Skin epidermis (tissue), 12 donors: ENCODE data around the gene REST.
"Not testable (repeated sequence)": the region's sequence is repeated elsewhere in the genome, so short reads cannot be mapped to it uniquely, and the experiment has no call there.

Source experiments
- H3K27ac ChIP-seq, 21 experiments: fragments of 200-600 bp; sonication (generic) in 11 of 21; one replicate each; pipeline ENCODE4 v1.5.0; 2020; ENCODE audit warnings: mild to moderate bottlenecking in 3 of 21, inconsistent platforms in 2 of 21, moderate library complexity in 2 of 21
- H3K4me3 ChIP-seq, 7 experiments: fragments of 200-600 bp; sonication (generic) in 2 of 7; one replicate each; pipeline ENCODE4 v1.5.0; 2020; ENCODE audit warnings: inconsistent platforms in 2 of 7, mild to moderate bottlenecking in 2 of 7, moderate library complexity in 1 of 7

Gene REST

GRCh38 chr4:56908206-56909085 lies 746 bp downstream of the REST start:
- Histone ChIP-seq H3K4me3 (peak overlapping the region; percentile 96 to 99 (median 99)), H3K27ac (peak overlapping the region; percentile 73 to 98 (median 91))

GRCh38 chr4:56909086-56909894 lies 1.6 kb downstream of the REST start:
- peak overlapping the region; percentile 73 to 98 (median 91) for H3K27ac ChIP-seq

GRCh38 chr4:56910172-56910967 lies 2.7 kb downstream of the REST start:
- Histone ChIP-seq H3K27ac (peak overlapping the region in 10 of 21 experiments; percentile 2 to 95 (median 90)), H3K4me3 (peak overlapping the region in 2 of 7 experiments; percentile 98 to 99)

More at GRCh38 chr4:56909086-56909894, 1.6 kb downstream of the REST start:
- peak overlapping the region; percentile 96 to 99 (median 99) for H3K4me3 ChIP-seq

- no peak overlapping the region for H3K27ac ChIP-seq
- no peak overlapping the region for H3K4me3 ChIP-seq
Measured at GRCh38 chr4:56914336-56914735, 6.6 kb downstream of the REST start.

- not testable (repeated sequence) for H3K27ac ChIP-seq, H3K4me3 ChIP-seq
Measured at GRCh38 chr4:56914977-56915376, 7.3 kb downstream of the REST start.

- no peak overlapping the region for H3K27ac ChIP-seq
- H3K4me3 ChIP-seq = no peak overlapping the region
Measured at GRCh38 chr4:56927196-56927595, 19.5 kb downstream of the REST start.

GRCh38 chr4:56930638-56931037 lies 22.9 kb downstream of the REST start:
- Histone ChIP-seq H3K27ac (no peak overlapping the region), H3K4me3 (no peak overlapping the region)

GRCh38 chr4:56931924-56932323 lies 24.2 kb downstream of the REST start:
- Histone ChIP-seq H3K27ac (no peak overlapping the region), H3K4me3 (no peak overlapping the region)

- Histone ChIP-seq H3K4me3 (no peak overlapping the region), H3K27ac (peak overlapping the region in 2 of 21 experiments; percentile 5 to 13)
Measured at GRCh38 chr4:56937262-56937661, 29.6 kb downstream of the REST start.

GRCh38 chr4:56939826-56940225 lies 32.1 kb downstream of the REST start:
- H3K4me3 ChIP-seq, H3K27ac ChIP-seq: not testable (repeated sequence)

- no peak overlapping the region for H3K4me3 ChIP-seq
- H3K27ac ChIP-seq = no peak overlapping the region
Measured at GRCh38 chr4:56940403-56940802, 32.7 kb downstream of the REST start.

GRCh38 chr4:56940971-56941370 lies 33.3 kb downstream of the REST start:
- Histone ChIP-seq H3K27ac (no peak overlapping the region), H3K4me3 (no peak overlapping the region)

GRCh38 chr4:56941403-56941802 lies 33.7 kb downstream of the REST start:
- Histone ChIP-seq H3K4me3 (no peak overlapping the region), H3K27ac (no peak overlapping the region)

- H3K27ac ChIP-seq = no peak overlapping the region
- H3K4me3 ChIP-seq = no peak overlapping the region
Measured at GRCh38 chr4:56953680-56954520, 46.2 kb downstream of the REST start.

- Histone ChIP-seq H3K4me3 (no peak overlapping the region), H3K27ac (peak overlapping the region in 17 of 21 experiments; percentile 2 to 70 (median 42))
Measured at GRCh38 chr4:56958111-56958517, 50.4 kb downstream of the REST start.

GRCh38 chr4:56959100-56959499 lies 51.4 kb downstream of the REST start:
- Histone ChIP-seq H3K27ac (peak overlapping the region in 6 of 21 experiments; percentile 8 to 70 (median 56)), H3K4me3 (no peak overlapping the region)

- no peak overlapping the region for H3K4me3 ChIP-seq
- no peak overlapping the region for H3K27ac ChIP-seq
Measured at GRCh38 chr4:56961107-56961500, 53.4 kb downstream of the REST start.

GRCh38 chr4:56971383-56971782 lies 63.7 kb downstream of the REST start:
- Histone ChIP-seq H3K27ac (no peak overlapping the region), H3K4me3 (no peak overlapping the region)

GRCh38 chr4:56972389-56972788 lies 64.7 kb downstream of the REST start:
- Histone ChIP-seq H3K27ac (no peak overlapping the region), H3K4me3 (no peak overlapping the region)
